Aorta (tissue), 5 donors: Measurements from ENCODE around the gene MPV17L. TPM values are rescaled to one million over a fixed set of nuclear protein-coding genes. Genes with fewer than 3 reads are reported as not detected.
"Not testable (repeated sequence)": the region's sequence is repeated elsewhere in the genome, so short reads cannot be mapped to it uniquely, and the experiment has no call there.

Experiments used
- ATAC-seq: fragments of 200-7000 bp; cut with Tn5 transposase; one replicate; pipeline ENCODE4 v1.9.1; 2022; ENCODE audit warnings: moderate library complexity; ENCODE audit not compliant: low FRiP score
- DNase-seq, 2 donors: peaks; one replicate each; pipeline ENCODE4 v3.0.0-alpha.2; 2020
- H3K27ac ChIP-seq, 2 donors: one replicate each; pipeline ENCODE4 v1.5.1; 2013; ENCODE audit warnings: low read length in 2 of 2, mild to moderate bottlenecking in 2 of 2, moderate library complexity in 2 of 2, control low read depth in 1 of 2, inconsistent platforms in 1 of 2, low read depth in 1 of 2
- H3K27me3 ChIP-seq, 2 donors: one replicate each; pipeline ENCODE4 v1.6.1; 2013; ENCODE audit warnings: control low read depth in 1 of 2, low read length in 1 of 2, mild to moderate bottlenecking in 1 of 2, moderate library complexity in 1 of 2; ENCODE audit not compliant: insufficient read depth in 2 of 2, control insufficient read depth in 1 of 2
- H3K36me3 ChIP-seq, 2 donors: one replicate each; pipeline ENCODE4 v1.6.1; 2013; ENCODE audit warnings: control low read depth in 1 of 2, low read length in 1 of 2, mild to moderate bottlenecking in 1 of 2; ENCODE audit not compliant: insufficient read depth in 2 of 2, control insufficient read depth in 1 of 2
- H3K4me1 ChIP-seq, 2 donors: one replicate each; pipeline ENCODE4 v1.6.1; 2013; ENCODE audit warnings: low read length in 2 of 2, control low read depth in 1 of 2, mild to moderate bottlenecking in 1 of 2, moderate library complexity in 1 of 2; ENCODE audit not compliant: insufficient read depth in 2 of 2, control insufficient read depth in 1 of 2
- H3K4me3 ChIP-seq, 2 donors: one replicate each; pipeline ENCODE4 v1.5.1; 2013; ENCODE audit warnings: low read length in 2 of 2, control low read depth in 1 of 2, mild to moderate bottlenecking in 1 of 2
- H3K9me3 ChIP-seq: one replicate; pipeline ENCODE4 v1.6.1; 2013; ENCODE audit warnings: mild to moderate bottlenecking, low read length; ENCODE audit not compliant: control insufficient read depth
- WGBS, 2 donors: extraction: QIAGEN DNeasy Blood & Tissue Kit; methylation state at CpG; one replicate each; pipeline ENCODE4 v1.1.7; 2013; 5-methylcytosine and 5-hydroxymethylcytosine counted together
- intact Hi-C, 2 donors: fragments of 100-400 bp; cut with DNase I; formaldehyde crosslinking; loops; one replicate each; pipeline versions ENCODE4 v1.14.2 to v1.15.0; 2022
- polyA plus RNA-seq, 2 donors: library from polyadenylated mRNA; stranded (reverse); fragments of 200-250 nt; gene quantifications; one replicate each; pipeline ENCODE4 v1.2.3, GENCODE V29; 2013
- total RNA-seq, 2 donors: library from RNA; stranded (reverse); fragmentation: NEBNext Ultra II Directional; extraction: Animal tissue kit (Norgen Biotek cat#: 25700); gene quantifications; one replicate each; pipeline ENCODE4 v1.2.1, GENCODE V29; 2021
- donor health status: healthy with polysubstance abuse.
- donor health status: Bipolar disorder and iron deficiency.
- donor health status: DM: no; HTN: no; CAD: no.
- donor health status: DM: no; HTN: no; CAD: no.
- donor health status: DM: yes; HTN: yes; CAD: no.

The MPV17L gene
- total and polyA plus RNA-seq, 4 donors: 2.1 to 5.6 (median 3.2) TPM

DNA sequence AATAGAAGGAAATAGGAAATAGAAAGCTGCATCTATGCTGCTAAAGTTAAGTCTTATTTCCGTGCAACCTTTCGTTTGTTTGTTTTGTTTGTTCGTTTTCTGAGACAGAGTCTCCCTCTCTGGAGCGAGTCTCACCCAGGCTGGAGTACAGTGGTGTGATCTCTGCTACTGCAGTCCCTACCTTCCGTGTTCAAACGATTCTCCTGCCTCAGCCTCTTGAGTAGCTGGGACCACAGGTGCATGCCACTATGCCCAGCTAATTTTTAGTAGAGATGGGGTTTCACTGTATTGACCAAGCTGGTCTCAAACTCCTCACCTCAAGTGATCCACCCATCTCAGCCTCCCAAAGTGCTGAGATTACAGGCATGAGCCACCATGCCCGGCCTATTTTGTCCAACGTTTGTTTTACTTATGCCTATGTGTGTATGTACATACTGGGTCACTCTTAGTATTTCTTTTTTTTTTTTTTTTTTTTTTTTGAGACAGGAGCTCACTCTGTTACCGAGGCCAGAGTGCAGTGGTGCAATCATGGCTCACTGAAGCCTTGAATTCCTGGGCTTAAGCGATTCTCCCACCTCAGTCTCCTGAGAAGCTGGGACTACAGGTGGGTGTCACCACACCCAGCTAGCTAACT is 55.7 kb downstream of the MPV17L start:
- ATAC-seq (no peak), DNase-seq (no peak)
- no peaks in the 10 kb centered on the region for H3K36me3 ChIP-seq
- 83 to 85% methylated on average over 9 to 10 of the region's 10 CpGs for WGBS, 2 donors
- no peaks in the 10 kb centered on the region for H3K27me3 ChIP-seq
- H3K4me3 ChIP-seq: no peak overlapping the region
- H3K9me3 ChIP-seq: no peaks in the 10 kb centered on the region
- H3K4me1 ChIP-seq: peaks cover 0 to 4% of the 10 kb centered on the region in 2 donors
- intact Hi-C loops: no loop called here
- H3K27ac ChIP-seq: no peak overlapping the region

DNA sequence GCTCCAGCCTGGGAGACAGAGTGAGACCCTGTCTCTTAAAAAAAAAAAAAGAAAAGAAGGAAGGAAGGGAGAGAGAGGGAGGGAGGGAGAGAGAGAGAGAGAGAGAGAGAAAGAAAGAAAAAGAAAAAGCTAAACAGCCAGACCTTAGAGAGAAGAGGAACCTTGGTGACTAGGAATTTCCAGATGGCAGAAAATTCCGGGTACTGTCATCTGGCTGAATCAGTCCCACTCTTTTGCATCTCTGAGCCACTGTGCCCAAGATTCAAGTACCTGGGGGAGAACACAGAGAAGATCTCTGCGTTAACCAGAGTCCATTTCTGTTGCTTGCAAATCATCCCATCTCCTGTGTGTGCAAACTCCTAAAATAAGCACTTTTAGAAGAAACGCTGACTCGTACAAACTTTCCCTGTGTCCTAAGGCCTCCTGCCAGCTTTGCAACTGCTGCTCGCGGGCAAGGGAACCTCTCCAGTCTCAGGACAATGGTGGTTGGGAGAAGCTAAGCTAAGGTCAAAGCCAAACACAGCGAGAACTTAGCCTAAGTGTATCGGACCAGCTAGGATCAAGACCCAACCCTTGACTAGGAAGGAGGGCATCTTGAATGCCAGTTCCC is 56.8 kb downstream of the MPV17L start:
- no peaks in the 10 kb centered on the region for H3K27me3 ChIP-seq
- no peak overlapping the region for H3K27ac ChIP-seq
- H3K36me3 ChIP-seq: no peaks in the 10 kb centered on the region
- no peak overlapping the region for H3K4me3 ChIP-seq
- WGBS, 2 donors: 27 to 38% methylated on average over 8 of the region's 8 CpGs
- DNase-seq (no peak), ATAC-seq (no peak)
- H3K9me3 ChIP-seq: no peaks in the 10 kb centered on the region
- peaks cover 0 to 4% of the 10 kb centered on the region in 2 donors for H3K4me1 ChIP-seq
- intact Hi-C loops: no loop called here

DNA sequence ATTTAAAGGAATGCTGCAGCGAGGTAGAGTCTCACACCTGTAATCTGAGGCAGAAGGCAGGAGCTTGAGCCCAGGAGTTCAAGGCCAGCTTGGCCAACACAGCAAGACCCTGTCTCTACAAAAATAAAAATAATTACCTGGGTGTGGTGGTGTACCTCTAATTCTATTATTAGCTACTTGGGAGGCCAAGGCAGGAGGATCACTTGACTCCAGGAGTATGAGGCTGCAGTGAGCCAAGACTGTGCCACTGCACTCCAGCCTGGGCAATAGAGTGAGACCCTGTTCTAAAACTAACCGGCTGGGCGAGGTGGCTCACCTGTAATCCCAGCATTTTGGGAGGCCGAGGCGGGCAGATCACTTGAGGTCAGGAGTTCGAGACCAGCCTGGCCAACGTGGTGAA is 57.7 kb downstream of the MPV17L start:
- H3K27ac ChIP-seq, H3K4me3 ChIP-seq, H3K4me1 ChIP-seq, intact Hi-C loops, H3K36me3 ChIP-seq, DNase-seq, H3K9me3 ChIP-seq, H3K27me3 ChIP-seq, ATAC-seq: not testable (repeated sequence)
- WGBS, 2 donors: 89 to 92% methylated on average over 7 of the region's 7 CpGs

DNA sequence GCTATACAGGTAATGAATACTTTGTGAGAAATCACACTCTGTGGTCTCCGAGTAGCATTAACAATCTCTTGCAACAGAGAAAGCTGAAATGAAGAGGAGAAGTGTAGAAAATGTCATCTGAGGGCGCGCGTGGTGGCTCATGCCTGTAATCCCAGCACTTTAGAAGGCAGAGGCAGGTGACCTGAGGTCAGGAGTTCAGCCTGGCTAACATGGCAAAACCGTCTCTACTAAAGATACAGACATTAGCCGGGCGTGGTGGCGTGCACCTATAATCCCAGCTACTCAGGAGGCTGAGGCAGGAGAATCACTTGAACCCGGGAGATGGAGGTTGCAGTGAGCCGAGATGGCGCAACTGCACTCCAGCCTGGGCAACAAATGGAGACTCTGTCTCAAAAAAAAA is 59.4 kb downstream of the MPV17L start:
- 96 to 99% methylated on average over 11 of the region's 11 CpGs for WGBS, 2 donors
- H3K27ac ChIP-seq, H3K9me3 ChIP-seq, H3K4me3 ChIP-seq, DNase-seq, H3K36me3 ChIP-seq, intact Hi-C loops, H3K27me3 ChIP-seq, H3K4me1 ChIP-seq, ATAC-seq: not testable (repeated sequence)

DNA sequence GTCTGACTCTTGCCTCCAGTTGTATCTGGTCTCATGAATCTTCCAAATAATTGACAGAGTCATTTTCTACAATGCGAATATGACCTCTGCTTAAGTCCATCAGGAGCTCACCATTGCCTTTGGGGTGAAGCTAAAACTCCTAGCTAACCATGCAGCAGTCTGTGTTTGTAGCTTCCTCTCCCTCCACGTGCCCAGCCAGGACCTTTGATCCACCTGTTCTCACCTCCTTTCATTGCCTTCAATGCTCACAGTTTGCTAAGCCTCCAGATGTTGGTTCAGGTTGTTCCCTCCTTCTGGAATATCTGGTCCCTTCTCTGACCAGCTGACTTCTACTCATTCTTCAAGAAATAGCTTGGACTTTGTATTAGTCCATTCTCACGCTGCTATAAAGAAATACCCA is 61.8 kb downstream of the MPV17L start:
- no peak overlapping the region for H3K27ac ChIP-seq
- no peak for ATAC-seq
- WGBS, 2 donors: 96 to 97% methylated on average over 3 of the region's 3 CpGs
- intact Hi-C loops: no loop called here
- no peaks in the 10 kb centered on the region for H3K27me3 ChIP-seq
- H3K4me3 ChIP-seq: no peak overlapping the region
- DNase-seq: no peak
- no peaks in the 10 kb centered on the region for H3K36me3 ChIP-seq
- H3K4me1 ChIP-seq: peaks cover 0 to 6% of the 10 kb centered on the region in 2 donors
- H3K9me3 ChIP-seq: no peaks in the 10 kb centered on the region

DNA sequence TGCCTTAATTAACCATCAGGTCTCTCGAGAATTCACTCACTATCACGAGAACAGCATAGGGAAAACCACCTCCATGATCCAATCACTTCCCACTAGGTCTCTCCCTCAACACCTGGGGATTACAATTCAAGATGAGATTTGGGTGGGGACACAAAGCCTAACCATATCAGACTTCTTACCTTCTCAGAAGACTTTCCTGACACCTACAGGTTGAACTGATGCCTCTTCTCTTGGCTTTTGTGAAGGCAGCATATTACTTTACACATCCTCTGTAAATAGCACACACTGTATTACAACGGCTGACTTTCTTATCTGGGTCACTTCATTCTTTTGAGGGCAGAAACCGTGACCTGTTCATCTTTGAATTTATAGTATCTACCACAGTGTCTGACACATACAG is 62.4 kb downstream of the MPV17L start:
- DNase-seq (no peak), ATAC-seq (no peak)
- H3K4me1 ChIP-seq: peaks cover 0 to 3% of the 10 kb centered on the region in 2 donors
- intact Hi-C loops: no loop called here
- 65 to 74% methylated on average over 4 of the region's 4 CpGs for WGBS, 2 donors
- H3K27me3 ChIP-seq: no peaks in the 10 kb centered on the region
- H3K4me3 ChIP-seq: no peak overlapping the region
- no peaks in the 10 kb centered on the region for H3K36me3 ChIP-seq
- no peaks in the 10 kb centered on the region for H3K9me3 ChIP-seq
- no peak overlapping the region for H3K27ac ChIP-seq

DNA sequence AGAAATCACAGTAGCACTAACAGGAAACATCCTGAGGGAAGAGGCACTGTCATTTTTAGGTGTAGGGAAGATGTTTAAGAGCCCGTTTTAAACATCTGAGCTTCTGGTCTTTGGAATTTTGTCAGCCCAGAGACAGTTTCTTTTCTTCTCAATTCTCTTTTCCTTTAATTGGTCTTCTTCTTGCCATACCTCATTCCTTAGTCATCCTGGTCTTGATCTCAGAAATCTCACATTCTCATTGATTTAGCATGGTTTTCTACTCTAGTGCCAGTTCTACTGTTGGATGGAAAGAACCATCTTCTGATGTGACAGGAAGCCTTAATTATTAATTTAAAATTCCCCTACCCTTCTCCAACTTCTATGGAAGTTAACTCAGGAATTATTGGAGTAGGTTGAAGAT is 64.2 kb downstream of the MPV17L start:
- intact Hi-C loops: no loop called here
- WGBS, 2 donors: 96 to 99% methylated on average over 1 of the region's 1 CpG
- H3K27me3 ChIP-seq: no peaks in the 10 kb centered on the region
- no peaks in the 10 kb centered on the region for H3K9me3 ChIP-seq
- no peaks in the 10 kb centered on the region for H3K36me3 ChIP-seq
- ATAC-seq (no peak), DNase-seq (no peak)
- H3K4me1 ChIP-seq: peaks cover 0 to 3% of the 10 kb centered on the region in 2 donors
- H3K4me3 ChIP-seq: no peak overlapping the region
- no peak overlapping the region for H3K27ac ChIP-seq

DNA sequence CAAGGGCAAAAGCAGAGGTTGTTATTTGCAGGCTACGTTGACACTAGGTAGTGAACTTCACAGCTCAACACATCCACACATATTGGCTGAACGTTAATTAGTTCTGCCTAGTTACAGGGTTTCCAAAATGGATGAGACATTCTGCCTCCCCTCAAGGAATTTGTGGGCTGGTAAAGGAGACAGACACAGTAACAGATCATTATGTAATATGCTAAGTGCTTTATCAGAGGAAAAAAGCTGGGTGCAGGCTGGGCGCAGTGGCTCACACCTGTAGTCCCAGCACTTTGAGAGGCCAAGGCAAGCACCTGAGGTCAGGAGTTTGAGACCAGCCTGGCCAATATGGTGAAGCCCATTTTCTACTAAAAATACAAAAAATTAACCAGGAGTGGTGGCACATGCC is 65.0 kb downstream of the MPV17L start:
- H3K27me3 ChIP-seq: no peaks in the 10 kb centered on the region
- no peak overlapping the region for H3K27ac ChIP-seq
- intact Hi-C loops: no loop called here
- WGBS, 2 donors: 86 to 89% methylated on average over 3 of the region's 3 CpGs
- ATAC-seq (no peak), DNase-seq (no peak)
- H3K9me3 ChIP-seq: no peaks in the 10 kb centered on the region
- peaks cover 0 to 3% of the 10 kb centered on the region in 2 donors for H3K4me1 ChIP-seq
- H3K36me3 ChIP-seq: no peaks in the 10 kb centered on the region
- no peak overlapping the region for H3K4me3 ChIP-seq

DNA sequence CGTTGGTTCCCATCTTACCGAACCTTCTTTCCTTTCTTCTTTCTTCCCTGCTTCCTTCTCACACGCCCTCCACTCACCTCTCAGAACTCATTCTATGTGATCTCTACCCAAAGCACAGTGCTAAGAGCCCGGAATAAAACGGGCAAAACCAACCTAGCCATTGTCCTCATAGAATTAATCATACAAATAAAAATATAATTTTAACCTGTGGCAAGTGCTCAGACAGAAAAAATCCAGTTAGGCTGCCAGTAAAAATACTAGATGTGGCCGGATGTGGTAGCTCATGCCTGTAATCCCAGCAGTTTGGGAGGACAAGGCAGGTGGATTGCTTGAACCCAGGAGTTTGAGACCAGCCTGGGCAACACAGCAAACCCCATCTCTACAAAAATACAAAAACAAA is 65.8 kb downstream of the MPV17L start:
- peak overlapping the region in 1 of 2 donors; percentile 43 for H3K27ac ChIP-seq
- DNase-seq (no peak), ATAC-seq (no peak)
- no peaks in the 10 kb centered on the region for H3K27me3 ChIP-seq
- no peaks in the 10 kb centered on the region for H3K9me3 ChIP-seq
- peaks cover 0 to 3% of the 10 kb centered on the region in 2 donors for H3K4me1 ChIP-seq
- 30 to 34% methylated on average over 6 of the region's 6 CpGs for WGBS, 2 donors
- H3K4me3 ChIP-seq: no peak overlapping the region
- intact Hi-C loops: no loop called here
- no peaks in the 10 kb centered on the region for H3K36me3 ChIP-seq
